Activated T-helper 1 cell treated with Interleukin-2 at 50 U/mL for 16 hours (primary cell): Measurements from ENCODE around the gene TIAM2.

Experiments
- DNase-seq: peaks from one replicate; pipeline ENCODE4 v3.0.0-alpha.2; 2020; ENCODE audit warnings: low read depth

Gene TIAM2

GRCh38 chr6:155290491-155290890 is 295.4 kb downstream of the TIAM2 start:
- no peak for DNase-seq

GRCh38 chr6:155291291-155291690 is 296.2 kb downstream of the TIAM2 start:
- no peak for DNase-seq

GRCh38 chr6:155292711-155293110 is 297.6 kb downstream of the TIAM2 start:
- DNase-seq = no peak

- DNase-seq = no peak
These were observed 302.6 kb downstream of the TIAM2 start for GRCh38 chr6:155297669-155298068.

GRCh38 chr6:155301867-155302266 is 306.8 kb downstream of the TIAM2 start:
- no peak for DNase-seq

GRCh38 chr6:155303361-155303870 is 308.3 kb downstream of the TIAM2 start:
- no peak for DNase-seq

- no peak for DNase-seq
These were observed 311.8 kb downstream of the TIAM2 start for GRCh38 chr6:155306958-155307357.
